Measurements from ENCODE around the gene CARHSP1. TPM values are rescaled to one million over a fixed set of nuclear protein-coding genes. Genes with fewer than 3 reads are reported as not detected.

Gene CARHSP1
- total and polyA plus RNA-seq, 2 of the 4 experiments (the other 2 are of a cell fraction) = 121 to 138 TPM

DNA sequence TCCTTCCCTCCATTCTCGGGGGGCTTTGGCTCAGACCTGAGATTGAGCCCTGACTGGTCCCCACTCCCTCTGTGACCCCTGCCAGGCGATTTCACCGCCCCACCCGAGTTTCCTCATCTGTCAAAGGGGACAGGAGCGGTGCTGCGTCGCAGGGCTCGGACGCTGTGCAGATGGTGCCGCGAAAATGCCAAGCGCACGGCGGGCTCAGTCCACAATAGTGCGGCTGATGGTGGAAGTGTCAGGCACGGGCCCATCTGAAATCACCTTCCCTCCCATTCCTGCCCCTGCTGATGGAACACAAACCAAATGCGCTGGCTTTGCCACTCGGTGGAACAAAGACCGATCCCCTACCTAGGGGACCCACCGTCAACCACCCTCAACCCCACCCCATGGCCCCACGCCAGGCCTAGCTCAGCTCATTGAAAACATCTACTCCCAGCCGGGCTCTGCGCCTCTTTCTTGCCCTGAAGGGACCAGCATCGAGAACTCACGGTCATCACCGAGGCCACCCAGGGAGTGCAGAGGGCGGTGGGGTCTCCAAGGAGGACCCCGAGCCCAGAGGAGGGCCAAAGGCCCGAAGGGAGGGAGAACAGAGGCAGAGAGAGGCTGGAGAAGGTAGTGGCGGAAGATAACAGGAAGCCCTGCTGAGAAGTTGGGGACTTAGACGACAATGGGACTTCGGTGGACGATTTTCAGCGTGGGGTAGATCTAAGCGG lies 1.4 kb downstream of the CARHSP1 start:
- DNase-seq (no peak), ATAC-seq (ENCODE audit: low read depth) (no peak)
- peak overlapping the region; percentile 88 for H2AK5ac ChIP-seq (ENCODE audit: low read depth, low read length)
- H2BK5ac ChIP-seq (ENCODE audit: low read depth, low read length, poor library complexity, severe bottlenecking) = peak overlapping the region; percentile 66
- peak overlapping the region; percentile 92 for H2AFZ ChIP-seq (replicated peaks; ENCODE audit: low read length, poor library complexity)
- H3K9me1 ChIP-seq (ENCODE audit: insufficient read depth, low read length) = peaks cover 11% of the 10 kb centered on the region
- peak overlapping the region; percentile 91 for H3K56ac ChIP-seq (ENCODE audit: extremely low read depth, insufficient read depth, low read length)
- peaks cover 5 to 63% of the 10 kb centered on the region in 2 experiments for H3K79me1 ChIP-seq (ENCODE audit: low read depth in 1 of 2, low read length in 2 of 2)
- H2AK9ac ChIP-seq (replicated peaks; ENCODE audit: low read depth, low read length, poor library complexity) = peak overlapping the region; percentile 98
- no peaks in the 10 kb centered on the region for H3K9me3 ChIP-seq (ENCODE audit: control insufficient read depth, insufficient read depth, low read length)
- peak overlapping the region; percentile 72; the same call in 2 of the 3 replicates for H2BK15ac ChIP-seq (ENCODE audit: low read depth, low read length)
- POLR2A ChIA-PET (ENCODE audit: unreplicated experiment) = interaction anchor here (0.6 kb wide), 1 partner anchor 104 kb away, joined by 4 read pairs; no protein-coding TSS in a partner anchor
- H2BK120ac ChIP-seq (ENCODE audit: low read depth, low read length) = peak overlapping the region; percentile 65
- H2BK20ac ChIP-seq (ENCODE audit: low read depth, low read length) = no peak overlapping the region
- peak overlapping the region; percentile 51 for H4K5ac ChIP-seq (ENCODE audit: low read depth, low read length)
- CTCF ChIA-PET = interaction anchor here (1.7 kb wide), 1 partner anchor 141 kb away, joined by 6 read pairs; no protein-coding TSS in a partner anchor
- peak overlapping the region; percentile 95 for H3K4ac ChIP-seq (ENCODE audit: low read depth, low read length)
- peak overlapping the region; percentile 58 for H3K18ac ChIP-seq (ENCODE audit: low read depth, low read length)
- H4K20me1 ChIP-seq (ENCODE audit: insufficient read depth, low read length) = peaks cover 51% of the 10 kb centered on the region
- peaks cover 4% of the 10 kb centered on the region for H3K36me3 ChIP-seq (ENCODE audit: control insufficient read depth, insufficient read depth, low read length)
- 1% methylated on average over 14 of the region's 35 CpGs; no CpG with 5 or more reads in 1 of the 2 experiments for WGBS, 2 experiments (ENCODE audit: extremely low coverage in 2 of 2, insufficient read length in 1 of 2)
- no TSS peak for BruUV-seq (replicated peaks)
- H3K4me1 ChIP-seq (ENCODE audit: control insufficient read depth, insufficient read depth, low read length) = peaks cover 19% of the 10 kb centered on the region
- in situ Hi-C loops (cut with MboI; ENCODE audit: low sequenced_read_pairs) (no loop called here), dilution Hi-C loops (cut with HindIII; ENCODE audit: low sequenced_read_pairs, unreplicated experiment) (no loop called here), intact Hi-C loops (cut with micrococcal nuclease) (loop anchor here (5.0 kb wide), 1 partner anchor 70 kb away; the partner anchor contains the start of genes PMM2 and TMEM186)
- H3K14ac ChIP-seq (replicated peaks; ENCODE audit: low read depth, low read length) = peak overlapping the region; percentile 93
- no peaks in the 10 kb centered on the region for H3K27me3 ChIP-seq (ENCODE audit: control insufficient read depth, insufficient read depth, low read length)
- peak overlapping the region; percentile 92 for H3K9ac ChIP-seq (ENCODE audit: low read depth, low read length)
- peak overlapping the region; percentile 90 for H3K27ac ChIP-seq (ENCODE audit: insufficient read depth, low read length)
- H3K4me3 ChIP-seq (ENCODE audit: insufficient read depth, low read depth, low read length) = peak overlapping the region; percentile 71
- peak overlapping the region; percentile 91 for H3K4me2 ChIP-seq (ENCODE audit: low read depth, low read length)
- H3K23ac ChIP-seq (ENCODE audit: low read depth, low read length) = peak overlapping the region; percentile 97
- peak overlapping the region; percentile 73 to 95 for H4K8ac ChIP-seq (ENCODE audit: low read depth in 2 of 2, low read length in 2 of 2)
- H4K91ac ChIP-seq (ENCODE audit: insufficient read depth, low read depth, low read length) = peak overlapping the region; percentile 85
- TF ChIP-seq, protein P1, sequence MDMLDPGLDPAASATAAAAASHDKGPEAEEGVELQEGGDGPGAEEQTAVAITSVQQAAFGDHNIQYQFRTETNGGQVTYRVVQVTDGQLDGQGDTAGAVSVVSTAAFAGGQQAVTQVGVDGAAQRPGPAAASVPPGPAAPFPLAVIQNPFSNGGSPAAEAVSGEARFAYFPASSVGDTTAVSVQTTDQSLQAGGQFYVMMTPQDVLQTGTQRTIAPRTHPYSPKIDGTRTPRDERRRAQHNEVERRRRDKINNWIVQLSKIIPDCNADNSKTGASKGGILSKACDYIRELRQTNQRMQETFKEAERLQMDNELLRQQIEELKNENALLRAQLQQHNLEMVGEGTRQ (IDR thresholded peaks at IDR 0.05; ENCODE audit: low read depth, low read length) = no peak
- TF ChIP-seq RAD21 (IDR thresholded peaks at IDR 0.05; ENCODE audit: low read length) = no peak
- no peak for TF ChIP-seq MAFK (IDR thresholded peaks at IDR 0.05; ENCODE audit: low read depth, low read length)
- TF ChIP-seq RCOR1 (IDR thresholded peaks at IDR 0.05; ENCODE audit: insufficient replicate concordance, low read length) = no peak
- no peak for TF ChIP-seq BHLHE40 (IDR thresholded peaks at IDR 0.05; ENCODE audit: low read depth, low read length)
- no peak for TF ChIP-seq POLR2A (IDR thresholded peaks at IDR 0.05; ENCODE audit: low read depth, low read length)
- TF ChIP-seq NFE2L2 (IDR thresholded peaks at IDR 0.05; ENCODE audit: low read depth, low read length) = no peak
- no peak for TF ChIP-seq MAZ (IDR thresholded peaks at IDR 0.05; ENCODE audit: borderline replicate concordance, low read depth, low read length)
- TF ChIP-seq RFX5 (IDR thresholded peaks at IDR 0.05; ENCODE audit: low read depth, low read length) = no peak
- TF ChIP-seq, protein P2, sequence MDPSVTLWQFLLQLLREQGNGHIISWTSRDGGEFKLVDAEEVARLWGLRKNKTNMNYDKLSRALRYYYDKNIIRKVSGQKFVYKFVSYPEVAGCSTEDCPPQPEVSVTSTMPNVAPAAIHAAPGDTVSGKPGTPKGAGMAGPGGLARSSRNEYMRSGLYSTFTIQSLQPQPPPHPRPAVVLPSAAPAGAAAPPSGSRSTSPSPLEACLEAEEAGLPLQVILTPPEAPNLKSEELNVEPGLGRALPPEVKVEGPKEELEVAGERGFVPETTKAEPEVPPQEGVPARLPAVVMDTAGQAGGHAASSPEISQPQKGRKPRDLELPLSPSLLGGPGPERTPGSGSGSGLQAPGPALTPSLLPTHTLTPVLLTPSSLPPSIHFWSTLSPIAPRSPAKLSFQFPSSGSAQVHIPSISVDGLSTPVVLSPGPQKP (IDR thresholded peaks at IDR 0.05; ENCODE audit: borderline replicate concordance, low read depth, low read length) = no peak
- no peak for TF ChIP-seq FOS (IDR thresholded peaks at IDR 0.05; ENCODE audit: low read depth, low read length)
- TF ChIP-seq, protein P3, sequence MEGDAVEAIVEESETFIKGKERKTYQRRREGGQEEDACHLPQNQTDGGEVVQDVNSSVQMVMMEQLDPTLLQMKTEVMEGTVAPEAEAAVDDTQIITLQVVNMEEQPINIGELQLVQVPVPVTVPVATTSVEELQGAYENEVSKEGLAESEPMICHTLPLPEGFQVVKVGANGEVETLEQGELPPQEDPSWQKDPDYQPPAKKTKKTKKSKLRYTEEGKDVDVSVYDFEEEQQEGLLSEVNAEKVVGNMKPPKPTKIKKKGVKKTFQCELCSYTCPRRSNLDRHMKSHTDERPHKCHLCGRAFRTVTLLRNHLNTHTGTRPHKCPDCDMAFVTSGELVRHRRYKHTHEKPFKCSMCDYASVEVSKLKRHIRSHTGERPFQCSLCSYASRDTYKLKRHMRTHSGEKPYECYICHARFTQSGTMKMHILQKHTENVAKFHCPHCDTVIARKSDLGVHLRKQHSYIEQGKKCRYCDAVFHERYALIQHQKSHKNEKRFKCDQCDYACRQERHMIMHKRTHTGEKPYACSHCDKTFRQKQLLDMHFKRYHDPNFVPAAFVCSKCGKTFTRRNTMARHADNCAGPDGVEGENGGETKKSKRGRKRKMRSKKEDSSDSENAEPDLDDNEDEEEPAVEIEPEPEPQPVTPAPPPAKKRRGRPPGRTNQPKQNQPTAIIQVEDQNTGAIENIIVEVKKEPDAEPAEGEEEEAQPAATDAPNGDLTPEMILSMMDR (conservative IDR thresholded peaks at IDR 0.05; ENCODE audit: low read depth, low read length) = no peak
- no peak for TF ChIP-seq MXI1 (IDR thresholded peaks at IDR 0.05; ENCODE audit: borderline replicate concordance, low read depth, low read length)
- no peak for TF ChIP-seq CHD1 (IDR thresholded peaks at IDR 0.05; ENCODE audit: low read depth, low read length)
